Measurements from ENCODE around the gene DPP4.

The DPP4 gene

DNA sequence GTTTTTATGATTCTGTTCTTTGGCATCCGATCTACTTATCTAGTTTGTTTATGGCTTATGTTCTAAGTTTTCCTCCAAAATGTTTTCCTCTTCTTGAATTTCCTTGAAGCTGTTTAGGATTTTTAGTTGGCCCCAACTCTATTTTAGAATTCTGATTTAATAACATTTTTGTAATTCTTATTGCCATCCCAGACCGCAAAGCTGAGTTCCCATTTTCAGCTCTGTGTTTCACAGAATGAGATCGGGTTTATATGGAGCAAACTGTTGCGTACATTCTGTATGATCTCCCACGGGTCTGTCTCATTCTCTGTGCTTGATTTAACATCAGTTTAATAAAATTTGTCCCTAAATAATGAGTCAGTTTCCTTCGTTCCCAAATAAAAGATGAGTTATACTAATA, 59.3 kb downstream of the DPP4 start:
- DNase-seq = no peak

DNA sequence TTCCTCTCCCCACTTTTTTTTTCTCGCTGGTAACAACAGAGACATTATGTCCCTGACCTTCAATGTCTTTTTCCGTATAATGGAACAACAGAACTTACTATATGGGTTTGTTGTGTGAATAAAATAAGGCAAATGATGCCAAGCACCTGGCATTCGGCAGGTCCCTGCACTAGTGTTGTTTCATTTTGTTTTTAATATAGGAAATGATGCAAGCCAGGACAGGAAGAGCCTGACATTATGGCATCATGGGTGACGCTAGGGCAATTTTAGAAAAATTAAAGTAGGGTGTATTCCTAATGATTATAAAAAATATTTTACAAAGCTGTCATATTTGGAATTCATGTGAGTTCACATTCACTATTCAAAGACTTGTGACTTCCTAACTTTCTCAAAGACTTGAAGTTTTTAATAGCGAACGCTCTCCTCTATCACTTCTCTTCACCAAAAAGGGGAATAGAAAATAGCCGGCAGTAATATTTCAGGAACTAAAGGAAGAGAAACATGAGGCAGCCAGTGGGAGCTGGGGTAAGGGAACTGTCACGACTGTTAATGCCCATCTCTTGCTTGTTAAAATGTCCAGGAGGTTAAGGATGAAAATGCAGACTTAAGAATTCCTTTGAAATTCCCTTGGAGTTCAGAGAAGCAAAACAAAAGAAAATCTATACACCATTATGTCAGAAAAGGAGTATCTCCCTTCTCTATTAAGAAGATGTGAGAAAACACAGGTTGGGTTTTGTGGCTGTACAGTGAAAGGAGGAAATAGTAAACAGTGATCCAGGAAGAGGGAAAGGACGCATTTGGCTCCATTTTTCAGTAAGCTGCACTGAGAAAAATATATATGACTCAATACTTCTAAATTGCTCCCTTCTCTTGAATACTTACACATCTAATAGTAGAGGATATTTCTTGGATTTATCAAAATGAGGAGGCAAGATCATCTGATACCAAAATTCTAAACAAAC, 60.2 kb downstream of the DPP4 start:
- no peak for DNase-seq

DNA sequence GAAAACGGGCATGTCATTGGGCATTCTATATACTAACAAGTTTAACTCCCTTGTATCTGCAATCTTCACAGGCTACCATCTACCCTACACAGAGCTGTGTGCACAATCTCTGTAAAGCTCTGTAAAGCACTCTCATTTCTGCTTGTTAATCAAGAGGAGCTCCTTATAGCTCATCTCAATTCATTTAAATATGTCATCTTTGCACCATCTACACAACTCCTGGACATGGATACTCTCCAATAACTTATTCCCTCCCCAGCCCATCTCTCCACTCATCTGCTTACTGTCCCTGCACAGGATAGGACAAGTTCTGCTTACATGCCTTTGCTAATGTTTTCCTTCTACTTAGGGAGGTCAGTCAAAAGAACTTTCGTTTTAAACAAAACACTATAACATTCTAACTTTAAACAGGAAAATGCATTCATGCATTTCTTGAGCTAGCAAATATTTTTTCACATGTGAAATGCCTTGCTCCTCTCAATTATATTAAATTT, 61.4 kb downstream of the DPP4 start:
- DNase-seq = no peak

DNA sequence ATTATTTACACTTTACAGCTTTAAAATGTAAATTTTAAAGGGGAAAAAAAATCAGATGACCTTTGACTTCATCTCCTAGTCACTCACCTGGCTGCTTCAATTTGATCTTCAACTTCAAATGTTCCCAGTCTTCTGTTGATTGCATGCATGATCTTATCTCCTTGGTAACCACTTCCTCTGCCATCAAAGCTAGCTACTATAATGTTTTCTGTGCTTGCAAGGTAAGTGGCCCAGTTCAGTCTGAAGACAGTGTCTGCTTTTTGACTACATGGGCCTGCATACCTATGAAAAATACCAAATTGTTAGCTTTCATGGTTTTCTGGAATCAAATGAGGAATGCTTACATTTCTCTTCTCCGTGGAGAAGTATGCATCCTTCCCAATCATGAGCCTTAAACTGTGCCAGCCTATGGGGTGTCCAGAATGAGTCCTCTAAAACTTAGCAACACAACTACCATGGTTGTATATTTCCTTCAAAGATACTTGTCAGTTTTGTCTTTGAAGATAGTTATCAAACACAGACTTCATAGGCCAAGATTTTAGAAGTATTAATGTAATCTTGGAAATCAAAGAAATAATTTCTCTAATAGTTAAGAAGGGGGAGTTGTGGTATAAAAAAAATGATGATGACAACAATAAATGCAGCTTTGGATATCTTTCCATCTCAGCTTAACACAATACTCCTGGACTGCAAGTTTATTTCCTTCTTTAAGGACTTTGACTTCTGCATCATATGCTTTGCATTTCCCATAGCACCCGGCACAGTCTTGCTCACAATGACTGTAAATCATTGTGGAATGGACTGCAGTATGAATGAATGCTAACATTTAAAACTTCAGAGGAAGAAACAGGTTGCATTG, 62.1 kb downstream of the DPP4 start:
- no peak for DNase-seq

DNA sequence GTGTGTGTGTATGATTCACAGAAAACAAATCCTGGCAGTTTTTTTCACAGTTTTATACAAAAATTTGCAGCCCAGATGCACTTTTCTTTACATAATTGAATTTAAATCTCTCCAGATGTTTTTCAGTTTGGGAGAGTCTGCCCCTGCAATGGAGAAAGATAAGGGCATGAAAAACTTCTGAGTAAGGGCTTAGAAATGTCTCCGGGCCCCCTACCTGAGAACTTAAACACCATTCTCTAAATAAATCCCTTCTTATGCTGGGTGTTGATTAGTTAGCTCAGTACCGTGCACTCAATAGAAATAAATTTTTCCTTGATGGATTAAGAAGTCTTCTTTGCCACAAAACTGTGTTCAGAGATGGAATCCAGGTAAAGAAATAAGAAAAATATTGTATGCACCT, 64.5 kb downstream of the DPP4 start:
- DNase-seq = no peak

DNA sequence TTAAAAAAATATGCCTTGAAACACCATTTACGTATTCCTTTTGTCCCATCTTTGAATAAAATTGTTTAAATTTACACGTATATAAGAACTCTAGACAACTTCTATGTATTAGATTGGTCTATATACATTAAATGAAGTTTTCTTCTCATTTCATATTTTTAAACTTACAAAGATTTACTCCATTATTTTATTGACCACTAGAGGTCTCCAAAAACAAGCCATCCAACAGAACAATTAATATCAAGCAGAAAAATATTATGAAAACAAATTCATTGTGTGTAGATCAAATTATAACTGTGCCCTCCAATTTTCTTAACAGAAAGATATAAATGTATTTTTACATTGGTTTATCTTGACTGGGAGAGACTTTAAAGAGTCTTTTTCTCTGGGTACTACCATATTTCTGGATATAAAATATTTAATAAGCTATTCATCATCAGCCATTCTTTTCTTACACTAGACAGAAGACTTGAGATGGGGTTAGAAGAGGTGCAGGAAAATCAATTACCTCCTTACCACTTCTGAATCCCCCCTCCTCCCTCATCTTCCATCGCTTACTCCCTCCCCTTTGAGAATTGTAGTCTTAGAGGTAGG, 66.5 kb downstream of the DPP4 start:
- no peak for DNase-seq

DNA sequence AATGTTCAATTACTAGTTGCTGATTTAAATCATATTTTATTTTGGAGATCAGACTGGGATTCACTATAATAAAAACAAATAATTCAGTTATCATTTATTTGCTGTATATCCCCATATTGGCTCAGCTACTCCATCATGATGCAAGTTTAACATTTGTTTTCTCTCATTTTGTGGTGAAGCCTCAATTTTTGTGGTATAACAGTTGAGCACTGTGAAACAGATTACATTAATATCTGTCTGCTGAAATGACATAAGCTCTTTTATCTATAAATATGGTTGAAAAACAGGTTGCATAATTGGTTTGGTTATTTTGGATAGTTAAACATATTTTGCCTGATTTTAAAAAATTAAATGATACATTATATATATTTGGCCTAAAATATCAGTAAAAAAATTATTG, 67.7 kb downstream of the DPP4 start:
- DNase-seq = no peak

DNA sequence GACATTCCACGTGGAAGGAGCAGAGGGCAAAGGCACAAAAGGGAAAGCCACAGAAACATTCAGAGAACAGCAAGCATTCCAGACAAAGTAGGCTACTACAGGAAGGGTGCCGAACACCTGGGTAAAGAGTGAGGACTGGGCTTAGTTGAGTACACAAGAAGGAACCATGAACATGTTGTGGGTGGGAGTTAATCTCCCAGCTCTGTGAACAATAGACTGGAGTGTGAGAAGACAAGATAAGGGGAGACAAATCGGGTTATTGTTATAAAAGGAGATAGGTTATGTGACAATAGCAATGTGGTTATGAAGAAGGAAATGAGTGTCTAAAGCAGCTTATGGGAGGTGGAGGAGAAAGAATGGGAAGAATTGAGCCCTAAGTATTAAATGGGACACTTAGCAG, 70.0 kb downstream of the DPP4 start:
- DNase-seq = no peak

DNA sequence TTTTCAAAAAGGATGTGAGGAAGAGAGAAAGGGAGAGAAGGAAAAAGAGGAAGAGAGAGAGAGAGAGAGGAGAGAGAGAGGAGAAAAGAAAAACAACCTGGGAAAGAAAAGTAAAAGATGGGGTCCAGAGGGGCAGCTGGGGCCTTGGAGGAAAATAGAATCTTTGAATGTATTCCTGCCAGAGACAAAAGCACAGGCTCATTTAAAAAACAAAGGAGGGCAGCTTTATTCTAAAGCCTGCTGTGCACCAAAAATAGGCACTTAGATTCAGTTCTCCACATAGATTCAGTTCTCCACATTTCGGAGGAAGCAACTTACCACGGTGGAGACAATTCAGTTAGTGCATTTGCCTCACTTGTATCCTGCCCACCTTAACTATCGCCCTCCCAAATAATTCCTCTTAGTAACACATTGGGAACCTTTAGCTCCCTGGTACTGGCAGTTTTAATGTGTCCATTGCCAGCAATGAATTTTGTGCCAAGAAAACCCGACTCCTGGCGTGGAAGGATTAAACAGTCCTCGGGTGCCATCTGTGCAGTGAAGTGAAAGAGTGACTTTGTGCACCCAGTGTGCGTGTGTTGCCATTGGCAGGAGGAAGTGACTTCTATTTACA, 71.3 kb downstream of the DPP4 start:
- DNase-seq = no peak

DNA sequence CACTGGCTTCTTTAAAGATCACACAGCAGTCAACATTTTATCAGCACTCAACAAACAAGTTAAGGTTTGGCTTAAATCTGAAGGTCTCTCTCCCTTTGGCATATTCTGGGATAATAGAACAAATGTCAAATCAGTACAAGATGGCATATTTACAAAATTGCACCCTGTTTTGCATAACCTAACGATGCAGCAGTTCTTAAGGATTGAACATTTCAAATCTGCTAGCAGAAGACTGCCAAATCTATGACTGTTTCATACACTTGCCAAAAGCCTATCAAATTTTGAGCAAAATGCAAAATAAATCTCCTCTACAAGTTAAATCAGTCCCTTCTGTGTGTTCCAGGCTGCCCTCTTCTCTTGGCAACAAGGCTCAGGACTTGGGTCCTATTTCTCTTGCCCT, 73.6 kb downstream of the DPP4 start:
- DNase-seq = no peak

DNA sequence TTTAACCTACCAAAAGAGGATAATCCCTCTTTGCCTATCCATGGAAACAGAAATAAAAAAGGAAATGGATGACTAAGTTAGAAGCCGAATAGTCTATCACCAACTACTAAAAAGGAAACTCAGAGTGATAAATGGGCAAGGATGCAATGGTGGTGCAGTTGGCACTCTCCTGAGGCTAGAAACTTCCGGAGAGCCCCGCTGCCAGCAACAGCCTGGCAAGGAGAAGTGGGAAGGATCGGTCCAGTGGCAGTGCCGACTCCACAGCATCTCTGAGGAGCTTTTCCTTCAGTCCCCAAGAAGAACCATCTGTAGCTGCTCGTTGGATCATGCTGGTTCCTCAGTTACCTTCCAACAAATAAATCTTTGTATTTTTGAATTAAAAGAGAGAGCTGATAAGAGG, 74.7 kb downstream of the DPP4 start:
- no peak for DNase-seq

DNA sequence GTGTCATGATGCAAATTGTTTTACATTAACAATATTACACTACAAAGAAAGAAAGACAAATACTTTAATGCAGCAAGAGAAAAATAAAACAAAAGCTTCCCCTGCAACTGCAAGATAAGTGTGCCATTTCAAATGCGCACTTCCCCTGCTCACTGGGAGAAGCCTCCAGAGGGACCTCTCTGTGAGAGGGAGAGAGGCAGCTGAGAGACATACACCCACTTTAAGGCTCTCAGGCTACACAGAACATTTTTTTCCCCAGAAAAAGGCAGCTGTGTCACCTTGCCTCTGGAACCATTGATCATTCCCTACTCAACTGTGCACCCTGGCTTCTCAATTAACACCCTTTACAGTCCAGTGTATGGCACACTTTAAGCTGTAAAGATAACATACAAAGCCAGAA, 75.2 kb downstream of the DPP4 start:
- no peak for DNase-seq

DNA sequence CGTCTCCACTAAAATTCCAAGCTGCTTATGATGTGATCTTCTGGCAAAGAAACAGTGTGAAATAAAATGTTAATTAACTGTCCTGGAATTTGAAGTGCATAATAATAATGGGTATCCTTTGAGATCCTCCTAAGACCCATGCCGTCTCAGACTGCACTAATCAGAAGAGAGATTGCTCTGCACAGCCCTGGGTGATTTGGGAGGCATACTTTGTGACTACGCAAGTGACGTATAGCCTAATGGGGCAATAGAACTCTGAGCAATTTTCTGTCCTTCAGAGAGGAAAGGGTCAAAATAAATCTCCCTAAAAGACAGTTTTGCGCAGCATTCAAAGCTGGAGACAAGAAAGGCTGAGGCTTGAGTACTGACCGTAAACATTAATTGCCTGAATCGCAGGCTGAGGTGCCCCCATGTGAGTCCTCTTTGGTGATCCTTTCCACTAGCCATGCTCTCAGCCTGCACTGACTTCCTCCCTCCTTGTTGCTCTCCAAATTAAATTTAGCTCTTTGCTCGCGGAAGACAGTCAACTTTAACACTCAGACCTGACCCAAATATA, 76.0 kb downstream of the DPP4 start:
- DNase-seq = no peak

DNA sequence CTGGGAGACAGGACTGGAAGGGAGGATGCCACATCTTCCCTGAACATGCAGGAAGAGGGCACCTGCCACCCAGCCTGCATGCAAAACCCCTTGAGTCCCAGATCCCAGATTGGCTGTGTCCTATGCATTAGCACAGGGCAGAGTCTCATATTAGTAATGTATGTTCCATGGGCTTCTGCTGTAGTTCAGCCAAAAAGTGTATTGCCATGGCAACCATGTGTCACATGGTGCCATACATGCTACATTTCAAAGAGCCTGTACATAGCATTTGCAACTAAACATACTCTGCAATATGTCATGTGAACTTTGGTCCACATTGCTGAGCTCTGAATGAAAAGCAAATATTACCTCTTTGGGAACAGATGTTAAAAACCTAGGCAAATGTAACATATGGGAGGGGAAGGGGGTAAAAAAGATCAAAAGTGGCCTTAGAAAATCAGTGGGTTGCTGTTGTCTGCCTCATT, 78.4 kb downstream of the DPP4 start:
- DNase-seq = no peak

DNA sequence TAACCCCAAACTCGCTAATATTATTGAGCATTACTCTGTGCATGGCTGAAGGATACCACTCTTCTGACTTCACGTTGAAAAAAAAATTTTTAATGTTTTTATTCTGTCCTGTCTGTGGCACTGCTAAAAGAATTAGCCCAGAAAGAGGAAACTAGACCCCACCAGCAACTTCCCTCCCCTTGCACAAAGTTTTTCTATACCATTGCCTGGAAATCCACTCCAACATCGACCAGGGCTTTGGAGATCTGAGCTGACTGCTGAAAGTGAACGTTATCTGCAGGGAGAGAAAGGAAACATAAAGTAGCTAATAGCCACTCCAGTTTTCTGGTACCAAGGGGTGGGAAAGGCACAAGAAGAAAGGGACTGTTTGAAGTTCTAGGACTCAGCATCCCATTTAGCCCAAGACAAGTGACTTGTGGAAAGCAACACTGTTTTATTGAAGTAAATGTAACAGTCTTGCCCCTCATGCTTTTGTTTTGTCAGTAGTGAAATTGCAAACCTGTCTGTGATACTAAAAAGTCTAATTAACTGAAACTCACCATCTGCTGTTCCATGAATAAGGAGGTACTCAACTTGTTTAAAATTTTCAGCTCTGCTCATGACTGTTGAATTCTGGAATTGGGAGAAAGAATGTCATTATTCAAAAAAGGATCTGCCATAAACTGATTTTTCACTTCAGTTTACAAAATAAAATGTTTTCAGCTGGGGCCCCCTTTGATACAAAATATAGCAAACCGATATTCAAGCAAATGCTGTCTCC, 79.1 kb downstream of the DPP4 start:
- no peak for DNase-seq

DNA sequence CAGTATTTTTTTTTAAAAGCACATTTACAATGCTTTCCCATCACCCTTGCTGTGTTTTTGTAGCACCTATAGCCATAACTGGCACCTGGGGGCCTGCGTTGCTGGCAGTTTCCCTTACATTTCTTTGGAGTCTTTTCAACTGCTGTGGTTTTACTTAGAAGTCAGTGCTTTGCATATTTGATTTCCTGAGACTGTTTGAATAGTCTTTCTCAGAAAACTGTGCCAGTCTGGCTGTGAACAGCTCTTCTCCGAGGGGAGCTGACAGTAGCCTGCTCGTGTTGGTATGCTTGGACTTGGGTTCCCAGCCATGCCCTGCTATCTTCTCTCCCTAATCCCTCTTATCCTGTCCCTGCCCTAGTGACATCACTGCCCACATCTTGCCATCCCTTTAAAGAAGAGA, 81.5 kb downstream of the DPP4 start:
- DNase-seq = peak; percentile 16

DNA sequence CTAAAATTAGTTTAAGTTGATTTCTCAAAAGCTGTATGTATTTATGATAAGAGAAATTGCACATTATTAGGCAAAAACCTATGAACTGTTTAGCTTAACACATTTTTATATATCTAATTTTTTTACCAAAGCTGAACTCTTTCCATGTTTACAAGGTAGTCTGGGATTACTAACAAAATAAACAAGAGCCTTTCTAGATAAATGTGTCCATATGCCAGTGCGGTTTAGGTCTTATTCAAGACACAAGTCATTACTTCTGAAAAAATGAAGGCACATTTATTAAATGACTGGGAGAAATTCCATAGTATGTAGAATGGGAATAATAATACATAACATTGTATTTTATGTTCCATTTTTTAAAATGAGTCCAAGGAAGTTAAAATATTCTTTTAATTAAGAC, 82.0 kb downstream of the DPP4 start:
- no peak for DNase-seq

DNA sequence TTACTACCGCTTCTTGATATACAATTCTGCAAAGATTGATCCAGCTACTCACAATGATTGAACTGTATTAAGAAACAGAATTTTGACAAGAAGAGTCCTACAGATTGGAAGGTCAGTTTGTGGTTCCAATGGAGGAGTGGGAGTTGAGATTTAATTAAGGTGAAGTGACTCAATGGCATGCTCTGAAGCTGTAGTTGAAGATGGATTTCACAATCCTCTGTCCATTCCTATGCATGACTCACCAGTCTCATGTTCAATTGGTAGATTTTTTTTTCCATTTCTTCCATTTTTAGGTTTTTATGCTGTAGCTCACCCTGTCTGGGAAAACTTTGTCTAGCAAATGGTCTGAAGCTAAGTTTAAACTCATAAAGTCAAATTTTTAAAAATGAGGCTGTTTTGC, 83.3 kb downstream of the DPP4 start:
- DNase-seq = no peak

DNA sequence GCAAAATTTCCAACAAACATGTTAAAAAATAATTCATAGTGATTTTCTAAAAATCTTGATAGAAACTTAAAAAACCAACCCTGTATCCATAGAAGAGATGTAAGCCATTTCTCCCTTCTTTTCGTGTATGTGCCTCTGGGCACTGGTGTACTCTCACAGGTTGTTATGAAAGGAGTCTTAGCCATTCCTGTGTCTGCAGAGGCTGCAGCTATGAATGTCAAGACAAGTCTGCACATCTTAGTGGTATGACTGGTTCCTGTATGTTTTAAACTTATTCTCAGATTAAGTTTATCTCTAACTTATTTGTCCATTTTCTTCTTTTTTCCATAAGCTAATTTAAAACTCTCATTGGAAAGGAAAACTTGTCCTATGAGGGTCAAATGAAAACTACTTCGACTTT, 84.0 kb downstream of the DPP4 start:
- no peak for DNase-seq

DNA sequence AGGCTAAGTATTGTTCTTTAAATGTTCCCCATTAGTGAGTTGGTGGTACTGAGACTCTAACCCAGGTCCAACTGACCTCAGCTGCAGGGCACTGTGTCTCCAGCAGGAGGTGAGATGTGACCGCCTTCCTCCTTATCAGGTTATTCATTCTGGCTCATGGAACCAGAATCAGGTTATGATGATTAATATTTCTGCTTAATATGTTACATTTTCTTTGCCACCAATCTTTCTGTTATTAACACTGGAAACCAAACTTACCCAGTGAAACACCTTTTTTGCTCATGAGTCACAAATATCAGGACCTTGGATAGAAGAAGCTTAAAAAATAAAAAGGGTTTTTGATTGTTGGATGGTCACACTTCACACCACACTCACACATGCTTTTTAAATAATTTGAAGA, 85.4 kb downstream of the DPP4 start:
- no peak for DNase-seq

DNA sequence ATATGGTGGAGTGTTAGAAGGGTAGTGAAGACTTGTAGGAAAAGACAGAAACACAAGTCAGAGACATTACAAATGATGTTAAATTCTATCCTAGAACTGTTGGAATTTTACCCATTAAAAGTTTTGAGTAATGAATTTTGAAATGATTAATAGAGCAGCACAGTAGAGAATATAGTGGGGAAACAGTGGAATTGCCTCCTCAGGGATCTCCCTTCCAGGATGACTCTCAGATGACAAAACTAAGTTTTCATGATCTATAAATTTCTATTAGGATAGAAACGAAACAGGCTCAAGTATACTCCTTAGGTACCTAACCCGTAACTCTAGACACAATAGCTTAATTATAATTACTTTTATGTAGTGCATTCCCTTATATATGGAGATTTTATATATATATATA, 86.7 kb downstream of the DPP4 start:
- no peak for DNase-seq

DNA sequence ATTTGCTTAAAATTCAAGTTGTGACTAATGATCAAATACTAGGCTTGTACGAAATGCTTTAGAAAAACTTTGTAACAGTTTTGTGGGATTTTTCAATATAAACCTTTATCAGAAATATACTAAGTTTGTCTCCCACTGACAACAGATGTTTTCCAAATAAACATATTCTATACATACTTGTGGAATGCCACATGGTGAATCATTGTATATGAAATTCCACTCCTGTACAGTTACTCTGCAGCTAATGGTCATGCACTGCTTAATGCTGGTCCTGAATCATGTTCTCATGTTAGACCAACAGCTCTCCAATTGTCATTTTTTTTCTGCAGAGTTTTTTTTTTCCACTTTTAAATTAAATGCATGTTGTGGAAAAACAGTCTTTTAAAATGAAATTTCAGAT, 90.1 kb downstream of the DPP4 start:
- DNase-seq = no peak
